SK-N-MC (cell line): ENCODE results near the gene COL4A3.

Experiments used
- DNase-seq: peaks from one replicate; pipeline ENCODE4 v3.0.0-alpha.2; 2011; ENCODE audit warnings: low read depth, low spot score
- H3K27ac ChIP-seq: fragments of 200-600 bp; sonication (generic); 2 replicates; pipeline ENCODE4 v1.5.1; 2016; ENCODE audit warnings: mixed run types
- H3K36me3 ChIP-seq: fragments of 200-600 bp; sonication (generic); 2 replicates; pipeline ENCODE4 v1.6.1; 2017; ENCODE audit warnings: antibody characterized with exemption, low read length, mixed read lengths; ENCODE audit not compliant: insufficient read depth
- H3K4me3 ChIP-seq: fragments of 200-600 bp; sonication (generic); 2 replicates; pipeline ENCODE4 v1.5.1; 2016
- H3K9ac ChIP-seq: fragments of 200-600 bp; sonication (generic); 2 replicates; pipeline ENCODE4 v1.8.0; 2017; ENCODE audit warnings: mixed run types, mixed read lengths; ENCODE audit not compliant: insufficient read length
- H3K9me3 ChIP-seq: fragments of 200-600 bp; sonication (generic); 2 replicates; pipeline ENCODE4 v1.6.1; 2017; ENCODE audit warnings: low read depth, mild to moderate bottlenecking, antibody characterized with exemption, low read length, moderate library complexity, mixed read lengths
- EZH2 ChIP-seq: fragments of 200-600 bp; sonication (generic); IDR thresholded peaks from one replicate; pipeline ENCODE4 v1.6.1; 2017; ENCODE audit warnings: antibody characterized with exemption
- FOXP2 ChIP-seq: optimal IDR thresholded peaks from 2 replicates; pipeline ENCODE3; 2011; ENCODE audit warnings: mild to moderate bottlenecking, moderate library complexity; ENCODE audit not compliant: insufficient read depth; ENCODE audit errors: extremely low read length, control extremely low read depth
- POLR2AphosphoS5 ChIP-seq: IDR thresholded peaks from 2 replicates; pipeline ENCODE4 v1.6.1; 2012; ENCODE audit warnings: mild to moderate bottlenecking, low read depth, low read length, borderline replicate concordance

COL4A3 gene

DNA sequence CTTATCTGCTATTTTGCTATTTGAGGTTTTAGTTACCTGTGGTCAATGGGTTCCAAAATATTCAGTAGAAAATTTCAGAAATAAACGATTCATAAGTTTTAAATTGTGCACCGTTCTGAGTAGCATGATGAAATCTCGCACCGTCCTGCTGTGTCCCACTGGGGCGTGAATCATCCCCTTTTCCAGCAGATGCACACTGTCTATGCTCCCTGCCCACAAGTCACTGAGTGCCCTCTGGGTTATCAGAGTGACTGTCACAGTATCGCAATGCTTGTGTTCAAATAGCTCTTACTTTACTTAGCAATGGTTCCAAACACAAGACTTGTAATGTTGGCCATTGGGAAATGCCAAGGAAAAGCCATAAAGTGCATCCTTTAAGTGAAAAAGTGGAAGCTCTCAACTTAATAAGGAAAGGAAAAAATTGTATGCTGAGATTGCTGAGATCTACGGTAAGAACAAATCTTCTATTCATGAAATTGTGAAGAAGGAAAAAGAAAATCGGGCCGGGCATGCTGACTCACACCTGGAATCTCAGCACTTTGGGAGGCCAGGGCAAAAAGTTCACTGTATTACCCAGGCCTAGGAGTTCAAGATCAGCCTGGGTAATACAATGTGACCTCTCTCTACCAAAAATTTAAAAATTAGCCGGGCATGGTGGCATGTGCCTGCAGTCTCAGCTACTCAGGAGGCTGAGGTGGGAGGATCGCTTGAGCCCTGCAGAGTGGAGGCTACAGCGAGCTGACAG lies 13.3 kb downstream of the COL4A3 start:
- TF ChIP-seq EZH2 (no peak), POLR2AphosphoS5 (no peak), FOXP2 (no peak)
- Histone ChIP-seq H3K27ac (no peak overlapping the region), H3K36me3 (no peaks in the 10 kb centered on the region), H3K9me3 (no peaks in the 10 kb centered on the region), H3K4me3 (no peak overlapping the region), H3K9ac (no peak overlapping the region)
- no peak for DNase-seq

DNA sequence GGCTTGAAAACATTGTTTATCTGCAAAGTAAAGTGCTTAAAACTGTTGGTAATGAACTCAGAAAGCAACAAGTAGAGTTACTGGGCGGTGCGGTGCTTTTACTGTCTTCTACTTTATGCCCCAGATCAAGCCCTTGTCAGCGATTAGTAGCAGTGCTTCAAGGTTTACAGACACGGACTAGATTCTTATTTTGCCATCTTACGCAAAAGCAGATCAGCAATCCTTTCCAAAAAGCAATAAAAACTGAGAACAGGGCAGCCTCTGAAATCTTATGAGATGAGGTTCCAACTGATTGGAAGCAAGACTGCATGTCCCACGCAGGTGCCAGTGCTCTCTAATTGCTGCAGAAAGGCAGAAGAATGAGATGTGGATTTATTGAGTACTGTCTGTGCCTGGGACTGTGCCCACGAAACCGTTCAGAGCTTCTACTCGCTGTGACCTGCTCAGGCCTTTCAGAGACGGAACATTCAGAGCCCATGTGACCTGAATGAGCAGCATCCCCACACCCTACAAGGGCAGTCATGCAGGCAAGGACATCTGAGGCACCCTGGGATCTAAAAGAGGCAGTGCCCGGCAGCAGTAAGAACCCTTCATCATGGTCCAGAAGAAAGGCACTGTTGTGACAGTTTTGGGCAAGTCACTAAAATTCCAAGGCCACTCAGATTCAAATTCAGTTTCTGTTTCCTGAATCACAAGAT lies 15.7 kb downstream of the COL4A3 start:
- H3K36me3 ChIP-seq, result no peaks in the 10 kb centered on the region
- no peaks in the 10 kb centered on the region for H3K9me3 ChIP-seq
- H3K9ac ChIP-seq, result no peak overlapping the region
- no peak for DNase-seq
- TF ChIP-seq FOXP2, result no peak
- TF ChIP-seq EZH2, result no peak
- TF ChIP-seq POLR2AphosphoS5, result no peak
- H3K4me3 ChIP-seq, result no peak overlapping the region
- H3K27ac ChIP-seq, result no peak overlapping the region

- Histone ChIP-seq H3K4me3 (no peak overlapping the region), H3K36me3 (no peaks in the 10 kb centered on the region), H3K27ac (no peak overlapping the region), H3K9ac (no peak overlapping the region), H3K9me3 (no peaks in the 10 kb centered on the region)
- TF ChIP-seq EZH2, result no peak
- no peak for TF ChIP-seq POLR2AphosphoS5
- no peak for TF ChIP-seq FOXP2
- no peak for DNase-seq
These were observed 16.3 kb downstream of the COL4A3 start for GRCh38 chr2:227180770-227181169.

GRCh38 chr2:227182765-227183164 lies 18.3 kb downstream of the COL4A3 start:
- no peak for DNase-seq
- Histone ChIP-seq H3K36me3 (no peaks in the 10 kb centered on the region), H3K27ac (no peak overlapping the region), H3K9me3 (no peaks in the 10 kb centered on the region), H3K9ac (no peak overlapping the region), H3K4me3 (no peak overlapping the region)
- TF ChIP-seq EZH2 (no peak), FOXP2 (no peak), POLR2AphosphoS5 (no peak)

DNA sequence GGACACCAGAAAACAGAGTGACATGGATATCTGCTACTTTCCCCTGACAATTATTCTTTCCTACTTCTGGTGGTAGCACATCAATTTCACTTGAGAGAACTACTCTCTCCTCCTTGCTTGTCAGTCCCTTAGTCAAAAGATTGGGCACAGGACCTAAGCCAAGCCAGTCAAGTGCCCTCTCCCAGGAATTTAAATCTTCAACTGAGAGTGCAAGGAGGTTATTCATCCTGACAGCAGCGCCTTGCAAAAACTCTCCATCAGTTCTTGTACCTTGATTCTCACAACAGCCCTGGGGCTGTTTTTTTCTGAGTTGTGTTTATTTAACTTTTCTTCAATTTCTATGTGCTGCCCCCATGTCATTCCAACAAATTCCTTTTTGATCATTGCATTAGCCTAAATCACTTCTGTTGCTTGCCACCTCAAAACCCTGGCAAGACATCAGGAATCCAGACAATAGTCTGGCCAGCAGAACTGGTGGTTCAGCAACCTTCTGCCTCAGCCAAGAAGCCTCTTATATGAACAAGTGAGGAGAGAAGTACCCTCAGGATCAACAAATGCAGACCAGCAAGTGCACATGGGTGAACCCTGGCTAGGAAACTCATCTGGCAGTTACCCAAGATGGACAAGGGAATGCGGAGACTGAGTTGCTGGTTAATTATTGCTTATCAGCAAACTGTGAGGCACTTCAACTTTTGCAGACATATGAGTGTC lies 19.4 kb downstream of the COL4A3 start:
- no peak overlapping the region for H3K4me3 ChIP-seq
- H3K9ac ChIP-seq, result no peak overlapping the region
- H3K36me3 ChIP-seq, result no peaks in the 10 kb centered on the region
- no peaks in the 10 kb centered on the region for H3K9me3 ChIP-seq
- TF ChIP-seq EZH2 (no peak), FOXP2 (no peak), POLR2AphosphoS5 (no peak)
- H3K27ac ChIP-seq, result no peak overlapping the region
- DNase-seq, result no peak

GRCh38 chr2:227185615-227186232 lies 21.3 kb downstream of the COL4A3 start:
- H3K9me3 ChIP-seq, result no peaks in the 10 kb centered on the region
- H3K36me3 ChIP-seq, result no peaks in the 10 kb centered on the region
- no peak overlapping the region for H3K4me3 ChIP-seq
- no peak overlapping the region for H3K27ac ChIP-seq
- no peak for DNase-seq
- H3K9ac ChIP-seq, result no peak overlapping the region
- TF ChIP-seq EZH2, result no peak
- no peak for TF ChIP-seq FOXP2

DNA sequence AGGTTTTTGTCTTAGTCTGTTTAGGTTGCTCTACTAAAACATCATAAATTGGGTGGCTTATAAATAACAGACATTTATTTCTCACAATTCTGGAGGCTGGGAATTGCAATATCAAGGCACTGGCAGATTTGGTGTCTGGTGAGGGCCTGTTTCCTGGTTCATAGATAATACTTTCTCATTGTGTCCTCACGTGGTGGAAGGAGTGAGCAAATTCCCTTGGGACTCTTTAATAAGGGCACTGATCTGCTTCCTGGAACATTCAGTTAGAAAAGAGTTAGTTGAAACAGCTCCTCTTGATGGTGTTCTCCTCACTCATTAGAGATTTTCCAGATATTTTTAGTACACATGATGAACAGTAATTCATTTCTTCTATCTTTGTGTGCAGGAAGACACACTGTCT lies 22.3 kb downstream of the COL4A3 start:
- no peak overlapping the region for H3K9ac ChIP-seq
- H3K9me3 ChIP-seq, result no peaks in the 10 kb centered on the region
- no peak overlapping the region for H3K4me3 ChIP-seq
- TF ChIP-seq FOXP2, result no peak
- no peak for TF ChIP-seq EZH2
- TF ChIP-seq POLR2AphosphoS5, result no peak
- DNase-seq, result peak; percentile 8
- H3K27ac ChIP-seq, result no peak overlapping the region
- H3K36me3 ChIP-seq, result no peaks in the 10 kb centered on the region

GRCh38 chr2:227188292-227188691 lies 23.9 kb downstream of the COL4A3 start:
- H3K4me3 ChIP-seq, result no peak overlapping the region
- no peaks in the 10 kb centered on the region for H3K9me3 ChIP-seq
- TF ChIP-seq FOXP2, result no peak
- no peak for TF ChIP-seq EZH2
- no peak for TF ChIP-seq POLR2AphosphoS5
- no peak overlapping the region for H3K9ac ChIP-seq
- no peak for DNase-seq
- H3K27ac ChIP-seq, result no peak overlapping the region
- H3K36me3 ChIP-seq, result no peaks in the 10 kb centered on the region
